Prostate gland (tissue), 2 donors: ENCODE results near the gene TLE5.

ENCODE experiments used
- CTCF ChIP-seq, 4 experiments: fragments of 200-600 bp in 2 of 4; fragments of 450-650 bp in 2 of 4; sonication (generic) in 2 of 4; IDR thresholded peaks; 1 replicate in 3 of 4; 2 replicates in 1 of 4; pipeline ENCODE4 v1.5.1; 2016 to 2019; ENCODE audit warnings: antibody characterized with exemption in 4 of 4, mild to moderate bottlenecking in 2 of 4, moderate library complexity in 2 of 4
- POLR2AphosphoS5 ChIP-seq: sonication (generic); formaldehyde crosslinking; IDR thresholded peaks from one replicate; pipeline ENCODE4 v1.6.1; 2017; ENCODE audit warnings: antibody characterized with exemption

GRCh38 chr19:3059653-3060052 is 2.6 kb downstream of the TLE5 start:
- TF ChIP-seq CTCF (IDR thresholded peaks at IDR 0.05) (no peak), POLR2AphosphoS5 (no peak)
